ENCODE data around the gene NEUROD6. TPM values are rescaled to one million over a fixed set of nuclear protein-coding genes. Genes with fewer than 3 reads are reported as not detected.

The NEUROD6 gene
- total RNA-seq, 2 donors from 2014 or later, result not detected

- no peaks in the 10 kb centered on the region for H3K9me3 ChIP-seq (ENCODE audit: control insufficient read depth, low read length, poor library complexity, severe bottlenecking)
- DNase-seq (no peak), ATAC-seq (no peak)
- Mint-ChIP-seq H3K36me3 (ENCODE audit: low read depth) (no peaks in the 10 kb centered on the region), H3K27ac (no peak overlapping the region), H3K4me3 (no peak overlapping the region), H3K4me1 (no peaks in the 10 kb centered on the region), H3K27me3 (no peaks in the 10 kb centered on the region)
Measured at GRCh38 chr7:31318313-31318712, 22.2 kb downstream of the NEUROD6 start.

- DNase-seq (no peak), ATAC-seq (no peak)
- no peaks in the 10 kb centered on the region for H3K4me1 Mint-ChIP-seq
- no peaks in the 10 kb centered on the region for H3K9me3 ChIP-seq (ENCODE audit: control insufficient read depth, low read length, poor library complexity, severe bottlenecking)
- H3K27me3 Mint-ChIP-seq, result no peaks in the 10 kb centered on the region
- H3K4me3 Mint-ChIP-seq, result no peak overlapping the region
- H3K27ac Mint-ChIP-seq, result no peak overlapping the region
- H3K36me3 Mint-ChIP-seq (ENCODE audit: low read depth), result no peaks in the 10 kb centered on the region
Measured at GRCh38 chr7:31316876-31317275, 23.6 kb downstream of the NEUROD6 start.

DNA sequence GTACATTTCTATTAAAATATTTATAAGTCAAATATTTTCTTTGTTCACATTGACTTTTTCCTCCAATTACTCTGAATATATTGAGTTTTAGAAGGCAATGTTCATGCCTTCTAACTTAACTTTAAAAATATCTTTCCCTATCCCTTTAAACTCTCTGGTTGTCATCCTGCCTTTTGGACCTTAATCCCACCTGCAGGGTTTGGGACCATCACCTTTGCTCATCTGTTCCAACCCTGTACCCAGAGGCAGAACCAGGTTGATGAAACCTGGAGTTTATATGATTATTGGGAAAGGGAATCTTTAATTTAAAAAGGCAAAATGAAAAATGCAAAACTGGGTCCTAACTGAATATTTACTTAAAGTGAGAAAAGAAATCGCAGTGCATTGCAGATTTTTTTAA lies 24.8 kb downstream of the NEUROD6 start:
- no peaks in the 10 kb centered on the region for H3K4me1 Mint-ChIP-seq
- no peaks in the 10 kb centered on the region for H3K36me3 Mint-ChIP-seq (ENCODE audit: low read depth)
- no peaks in the 10 kb centered on the region for H3K27me3 Mint-ChIP-seq
- no peak overlapping the region for H3K4me3 Mint-ChIP-seq
- ATAC-seq, result no peak
- H3K9me3 ChIP-seq (ENCODE audit: control insufficient read depth, low read length, poor library complexity, severe bottlenecking), result no peaks in the 10 kb centered on the region
- H3K27ac Mint-ChIP-seq, result no peak overlapping the region
- DNase-seq, result no peak

- H3K36me3 Mint-ChIP-seq (ENCODE audit: low read depth), result no peaks in the 10 kb centered on the region
- no peak for ATAC-seq
- no peak for DNase-seq
- no peaks in the 10 kb centered on the region for H3K9me3 ChIP-seq (ENCODE audit: control insufficient read depth, low read length, poor library complexity, severe bottlenecking)
- H3K4me1 Mint-ChIP-seq, result no peaks in the 10 kb centered on the region
- no peak overlapping the region for H3K27ac Mint-ChIP-seq
- H3K27me3 Mint-ChIP-seq, result no peaks in the 10 kb centered on the region
- H3K4me3 Mint-ChIP-seq, result no peak overlapping the region
Measured at GRCh38 chr7:31314781-31315180, 25.7 kb downstream of the NEUROD6 start.

GRCh38 chr7:31312889-31313288 lies 27.6 kb downstream of the NEUROD6 start:
- DNase-seq, result no peak
- Mint-ChIP-seq H3K27me3 (no peaks in the 10 kb centered on the region), H3K36me3 (ENCODE audit: low read depth) (no peaks in the 10 kb centered on the region), H3K4me1 (no peaks in the 10 kb centered on the region), H3K27ac (no peak overlapping the region), H3K4me3 (no peak overlapping the region)
- no peak for ATAC-seq
- no peaks in the 10 kb centered on the region for H3K9me3 ChIP-seq (ENCODE audit: control insufficient read depth, low read length, poor library complexity, severe bottlenecking)

GRCh38 chr7:31311552-31311951 lies 29.0 kb downstream of the NEUROD6 start:
- Mint-ChIP-seq H3K27me3 (no peaks in the 10 kb centered on the region), H3K36me3 (ENCODE audit: low read depth) (no peaks in the 10 kb centered on the region), H3K27ac (no peak overlapping the region), H3K4me3 (no peak overlapping the region), H3K4me1 (no peaks in the 10 kb centered on the region)
- ATAC-seq (no peak), DNase-seq (no peak)
- H3K9me3 ChIP-seq (ENCODE audit: control insufficient read depth, low read length, poor library complexity, severe bottlenecking), result no peaks in the 10 kb centered on the region

DNA sequence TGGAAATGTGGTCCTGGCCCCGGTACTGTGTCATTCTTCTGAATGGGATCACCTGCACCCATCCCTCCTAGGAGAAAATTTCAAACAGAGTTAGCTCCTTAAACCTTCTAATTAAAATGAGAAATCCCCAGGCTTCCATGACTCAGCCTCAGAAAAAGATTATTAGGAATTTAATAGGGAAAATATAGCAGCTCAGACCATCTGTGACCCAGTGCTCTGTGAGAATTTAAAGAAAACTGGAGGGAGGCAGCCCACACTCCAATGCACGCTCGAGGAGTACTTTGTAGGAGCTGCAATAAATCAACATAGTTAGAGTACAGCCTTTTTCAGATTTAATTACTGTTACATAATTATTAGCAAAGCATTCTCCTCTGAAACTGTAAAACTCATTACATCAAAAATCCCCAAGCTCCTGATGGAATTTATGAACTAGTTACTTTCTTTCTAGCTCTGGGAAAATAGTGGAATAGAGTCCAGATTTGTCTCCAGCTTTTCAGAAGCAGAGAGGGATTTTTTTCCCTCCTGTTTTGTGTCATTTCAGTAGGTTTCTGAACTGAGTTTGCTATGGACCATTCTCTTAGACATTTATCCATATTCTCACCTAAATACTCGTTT lies 30.1 kb downstream of the NEUROD6 start:
- ATAC-seq, result no peak
- Mint-ChIP-seq H3K27me3 (no peaks in the 10 kb centered on the region), H3K27ac (no peak overlapping the region), H3K4me1 (no peaks in the 10 kb centered on the region), H3K36me3 (ENCODE audit: low read depth) (no peaks in the 10 kb centered on the region), H3K4me3 (no peak overlapping the region)
- no peaks in the 10 kb centered on the region for H3K9me3 ChIP-seq (ENCODE audit: control insufficient read depth, low read length, poor library complexity, severe bottlenecking)
- no peak for DNase-seq

GRCh38 chr7:31309407-31309806 lies 31.1 kb downstream of the NEUROD6 start:
- ATAC-seq, result no peak

GRCh38 chr7:31308652-31309051 lies 31.9 kb downstream of the NEUROD6 start:
- Mint-ChIP-seq H3K4me3 (no peak overlapping the region), H3K36me3 (ENCODE audit: low read depth) (no peaks in the 10 kb centered on the region), H3K4me1 (no peaks in the 10 kb centered on the region), H3K27me3 (no peaks in the 10 kb centered on the region), H3K27ac (no peak overlapping the region)
- ATAC-seq (no peak), DNase-seq (no peak)
- H3K9me3 ChIP-seq (ENCODE audit: control insufficient read depth, low read length, poor library complexity, severe bottlenecking), result no peaks in the 10 kb centered on the region

More at GRCh38 chr7:31309407-31309806, 31.1 kb downstream of the NEUROD6 start:
- Mint-ChIP-seq H3K27me3 (no peaks in the 10 kb centered on the region), H3K36me3 (ENCODE audit: low read depth) (no peaks in the 10 kb centered on the region), H3K27ac (no peak overlapping the region), H3K4me3 (no peak overlapping the region), H3K4me1 (no peaks in the 10 kb centered on the region)
- H3K9me3 ChIP-seq (ENCODE audit: control insufficient read depth, low read length, poor library complexity, severe bottlenecking), result no peaks in the 10 kb centered on the region
- no peak for DNase-seq

DNA sequence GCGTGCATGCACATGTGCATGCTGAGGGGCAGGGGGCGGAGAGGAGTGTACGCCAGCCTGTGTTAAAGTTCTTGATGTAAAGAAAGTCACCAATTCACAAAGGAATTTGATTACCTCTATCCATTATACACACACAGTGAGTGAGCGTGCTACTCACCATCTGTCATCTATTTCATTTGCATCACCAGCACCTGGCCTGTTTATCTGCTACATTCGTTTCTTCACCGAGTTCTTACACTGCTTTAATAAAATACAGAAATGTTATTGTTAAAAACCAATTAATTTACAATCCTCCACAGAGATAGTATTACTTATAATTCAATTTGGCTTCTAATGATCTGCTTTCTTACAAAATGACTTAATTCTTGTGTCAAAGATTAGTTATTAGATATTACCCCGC lies 32.6 kb downstream of the NEUROD6 start:
- no peak for DNase-seq
- no peak for ATAC-seq
- H3K27me3 Mint-ChIP-seq, result no peaks in the 10 kb centered on the region
- no peaks in the 10 kb centered on the region for H3K9me3 ChIP-seq (ENCODE audit: control insufficient read depth, low read length, poor library complexity, severe bottlenecking)
- no peak overlapping the region for H3K4me3 Mint-ChIP-seq
- no peak overlapping the region for H3K27ac Mint-ChIP-seq
- no peaks in the 10 kb centered on the region for H3K4me1 Mint-ChIP-seq
- H3K36me3 Mint-ChIP-seq (ENCODE audit: low read depth), result no peaks in the 10 kb centered on the region

DNA sequence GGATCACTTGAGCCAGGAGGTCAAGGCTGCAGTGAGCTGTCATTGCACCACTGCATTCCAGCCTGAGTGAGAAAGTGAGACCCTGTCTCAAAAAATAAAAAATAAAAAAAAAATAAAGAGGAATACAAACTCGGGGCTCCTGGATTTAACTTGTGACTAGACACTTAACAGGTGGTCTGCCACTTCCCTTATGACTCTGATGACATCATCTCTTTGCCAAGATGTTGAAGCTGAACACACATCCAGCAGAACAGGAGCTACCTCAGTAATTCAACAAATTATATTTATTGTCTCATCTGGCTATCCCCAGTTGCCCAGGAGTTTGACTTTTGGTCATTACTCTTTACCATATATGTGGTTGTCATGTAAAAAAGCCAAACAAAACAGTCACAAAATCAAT lies 35.3 kb downstream of the NEUROD6 start:
- Mint-ChIP-seq H3K4me1 (no peaks in the 10 kb centered on the region), H3K27ac (no peak overlapping the region), H3K36me3 (ENCODE audit: low read depth) (no peaks in the 10 kb centered on the region), H3K4me3 (no peak overlapping the region), H3K27me3 (no peaks in the 10 kb centered on the region)
- H3K9me3 ChIP-seq (ENCODE audit: control insufficient read depth, low read length, poor library complexity, severe bottlenecking), result no peaks in the 10 kb centered on the region
- DNase-seq (no peak), ATAC-seq (no peak)

GRCh38 chr7:31304446-31304845 lies 36.1 kb downstream of the NEUROD6 start:
- no peaks in the 10 kb centered on the region for H3K4me1 Mint-ChIP-seq
- no peak for ATAC-seq
- H3K36me3 Mint-ChIP-seq (ENCODE audit: low read depth), result no peaks in the 10 kb centered on the region
- no peak overlapping the region for H3K4me3 Mint-ChIP-seq
- no peak for DNase-seq
- H3K27me3 Mint-ChIP-seq, result no peaks in the 10 kb centered on the region
- no peak overlapping the region for H3K27ac Mint-ChIP-seq
- no peaks in the 10 kb centered on the region for H3K9me3 ChIP-seq (ENCODE audit: control insufficient read depth, low read length, poor library complexity, severe bottlenecking)

DNA sequence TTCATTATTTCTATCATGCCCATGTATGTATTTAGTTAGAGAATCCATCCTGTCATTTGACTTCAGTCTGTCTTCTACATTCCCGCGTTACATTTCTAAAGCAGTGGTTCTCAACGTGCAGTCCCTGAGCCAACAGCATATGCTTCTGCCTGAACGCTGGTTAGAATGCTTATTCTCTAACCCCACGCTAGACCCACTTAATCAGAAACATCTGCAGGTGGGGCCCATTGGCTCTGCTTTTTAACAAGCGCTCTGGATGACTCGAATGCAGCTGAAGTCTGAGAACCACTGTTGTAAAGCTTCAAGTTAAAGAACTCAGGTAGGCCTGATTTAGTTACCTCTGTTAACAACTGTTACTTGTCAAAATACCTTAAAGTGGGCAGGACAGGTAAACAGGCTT lies 38.2 kb downstream of the NEUROD6 start:
- Mint-ChIP-seq H3K4me3 (no peak overlapping the region), H3K27ac (no peak overlapping the region), H3K4me1 (no peaks in the 10 kb centered on the region), H3K36me3 (ENCODE audit: low read depth) (no peaks in the 10 kb centered on the region), H3K27me3 (no peaks in the 10 kb centered on the region)
- no peaks in the 10 kb centered on the region for H3K9me3 ChIP-seq (ENCODE audit: control insufficient read depth, low read length, poor library complexity, severe bottlenecking)
- DNase-seq (no peak), ATAC-seq (no peak)

DNA sequence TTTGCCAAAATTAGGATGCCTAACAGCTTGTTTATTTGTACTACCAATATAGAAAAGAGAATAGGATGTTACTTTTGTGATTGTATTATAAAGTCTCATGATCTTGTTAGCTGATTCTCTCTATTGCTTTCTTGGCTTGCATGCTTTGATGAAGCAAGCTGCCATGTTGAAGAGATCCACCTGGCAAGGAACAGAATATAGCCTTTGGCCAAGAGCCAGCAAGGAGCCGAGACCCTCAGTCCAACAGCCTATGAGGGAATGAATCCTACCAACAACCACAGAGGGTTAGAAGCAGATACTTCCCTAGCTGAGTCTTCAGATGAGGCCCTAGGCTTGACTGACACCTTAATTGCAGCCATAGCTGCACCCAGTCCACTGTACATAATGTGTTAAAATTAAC lies 41.2 kb downstream of the NEUROD6 start:
- ATAC-seq (no peak), DNase-seq (no peak)
- H3K36me3 Mint-ChIP-seq (ENCODE audit: low read depth), result no peaks in the 10 kb centered on the region

More for the DNA sequence above, 41.2 kb downstream of the NEUROD6 start:
- no peaks in the 10 kb centered on the region for H3K9me3 ChIP-seq (ENCODE audit: control insufficient read depth, low read length, poor library complexity, severe bottlenecking)
- H3K4me3 Mint-ChIP-seq, result no peak overlapping the region
- no peaks in the 10 kb centered on the region for H3K27me3 Mint-ChIP-seq
- no peak overlapping the region for H3K27ac Mint-ChIP-seq
- H3K4me1 Mint-ChIP-seq, result no peaks in the 10 kb centered on the region
